GM21619 (cell line): ENCODE measurements around the gene TBCEL.
"Not testable (repeated sequence)": the region's sequence is repeated elsewhere in the genome, so short reads cannot be mapped to it uniquely, and the experiment has no call there.

ENCODE experiments used
- ATAC-seq: cut with Tn5 transposase; IDR thresholded peaks from one replicate; pipeline ENCODE4 v1.9.1; 2021; ENCODE audit not compliant: unreplicated experiment

Gene TBCEL

GRCh38 chr11:121024989-121025388, 1.1 kb downstream of the TBCEL start:
- ATAC-seq: no peak

DNA sequence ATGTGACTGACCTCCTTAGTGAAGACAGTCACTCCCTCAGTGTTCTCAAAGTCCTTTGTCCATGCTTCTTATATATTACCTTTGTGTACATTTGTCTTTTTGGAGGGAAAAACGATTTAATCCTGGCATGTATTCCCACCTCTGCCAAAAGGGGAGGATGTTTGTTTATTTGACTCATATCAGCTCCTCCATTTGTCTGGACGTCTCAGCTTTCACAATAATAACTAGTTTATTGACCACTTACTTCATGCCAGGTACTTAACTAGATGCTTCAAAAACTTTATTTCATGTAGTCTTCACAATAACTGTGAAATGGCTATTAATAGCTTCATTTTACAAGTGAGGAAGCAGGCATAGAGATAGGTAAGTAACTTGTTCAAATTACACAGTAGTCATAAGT, 5.3 kb downstream of the TBCEL start:
- ATAC-seq: no peak

GRCh38 chr11:121029813-121030445, 6.0 kb downstream of the TBCEL start:
- ATAC-seq: no peak

GRCh38 chr11:121031167-121031566, 7.3 kb downstream of the TBCEL start:
- ATAC-seq: no peak

DNA sequence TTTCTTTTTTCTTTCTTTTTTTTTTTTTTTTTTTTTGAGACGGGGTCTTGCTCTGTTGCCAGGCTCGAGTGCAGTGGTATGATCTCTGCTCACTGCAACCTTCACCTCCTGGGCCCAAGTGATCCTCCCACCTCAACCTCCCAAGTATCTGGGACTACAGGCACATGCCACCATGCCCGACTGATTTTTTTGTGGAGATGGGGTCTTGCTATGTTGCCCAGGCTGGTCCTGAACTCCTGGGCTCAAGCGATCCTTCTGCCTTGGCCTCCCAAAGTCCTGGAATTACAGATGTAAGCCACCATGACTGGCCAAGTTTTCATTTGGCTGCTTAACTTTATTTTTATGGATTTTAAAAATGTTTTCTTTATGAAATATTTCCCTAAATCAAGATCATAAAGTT, 7.7 kb downstream of the TBCEL start:
- not testable (repeated sequence) for ATAC-seq

- ATAC-seq: no peak
Observed at GRCh38 chr11:121032546-121032945, 8.6 kb downstream of the TBCEL start.

GRCh38 chr11:121033635-121034034, 9.7 kb downstream of the TBCEL start:
- ATAC-seq: no peak

GRCh38 chr11:121035169-121035755, 11.4 kb downstream of the TBCEL start:
- ATAC-seq: no peak

DNA sequence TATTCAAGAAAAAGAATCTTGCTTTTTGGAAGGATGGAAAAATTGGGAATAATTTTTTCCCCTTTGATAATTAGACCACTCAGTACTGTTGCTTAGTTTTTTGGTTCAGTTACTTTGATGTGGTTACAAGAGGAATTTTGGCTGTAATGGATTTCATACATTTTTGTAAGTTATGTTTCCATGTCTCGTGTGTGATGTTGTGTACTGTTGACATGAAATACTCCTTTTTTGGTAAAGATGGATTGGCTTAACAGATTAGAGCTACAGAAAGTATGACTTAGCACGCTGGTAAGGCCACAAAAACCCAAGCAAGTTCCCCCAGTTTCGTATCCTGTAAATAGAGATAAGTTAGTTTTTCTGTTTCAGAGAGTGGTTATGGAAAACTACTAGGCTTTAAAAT, 11.9 kb downstream of the TBCEL start:
- ATAC-seq: no peak

- no peak for ATAC-seq
Observed at GRCh38 chr11:121037016-121037415, 13.1 kb downstream of the TBCEL start.

- ATAC-seq: no peak
Observed at GRCh38 chr11:121038648-121039409, 14.9 kb downstream of the TBCEL start.

DNA sequence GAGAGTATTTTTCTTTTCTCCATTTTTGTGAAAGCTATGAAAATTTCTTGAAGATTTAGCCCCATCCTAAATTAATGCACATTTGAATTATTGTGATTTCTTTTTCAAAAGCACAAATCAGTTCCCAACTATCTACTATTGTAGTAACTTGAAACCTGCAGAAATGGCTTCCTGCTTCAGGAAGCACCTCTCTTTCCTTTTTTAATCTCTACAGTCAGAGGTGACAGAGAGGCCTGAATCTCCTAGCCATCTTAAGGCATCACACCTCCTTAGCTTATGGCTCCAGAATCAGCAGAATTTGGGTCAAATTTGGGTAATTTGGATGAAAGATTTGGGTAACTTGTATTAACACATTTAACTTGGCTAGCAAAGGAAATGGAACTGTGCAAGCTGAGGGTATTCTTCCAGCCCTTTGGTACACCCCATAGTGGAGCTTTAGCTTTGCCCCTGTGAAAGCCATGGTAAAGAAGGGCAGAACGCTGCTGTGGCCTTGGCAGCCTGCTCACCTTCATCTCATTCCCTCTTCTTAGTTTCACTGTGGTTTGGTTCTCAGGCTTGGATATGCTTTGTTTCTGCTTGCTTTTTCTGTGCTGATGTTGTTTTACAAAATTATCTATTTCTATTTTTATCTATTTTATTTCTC, 16.2 kb downstream of the TBCEL start:
- ATAC-seq: no peak

GRCh38 chr11:121040614-121041002, 16.7 kb downstream of the TBCEL start:
- no peak for ATAC-seq

- ATAC-seq: no peak
Observed at GRCh38 chr11:121041072-121041471, 17.2 kb downstream of the TBCEL start.

GRCh38 chr11:121042296-121042695, 18.4 kb downstream of the TBCEL start:
- no peak for ATAC-seq

GRCh38 chr11:121047926-121048325, 24.0 kb downstream of the TBCEL start:
- no peak for ATAC-seq

- ATAC-seq: no peak
Observed at GRCh38 chr11:121048464-121049233, 24.7 kb downstream of the TBCEL start.

DNA sequence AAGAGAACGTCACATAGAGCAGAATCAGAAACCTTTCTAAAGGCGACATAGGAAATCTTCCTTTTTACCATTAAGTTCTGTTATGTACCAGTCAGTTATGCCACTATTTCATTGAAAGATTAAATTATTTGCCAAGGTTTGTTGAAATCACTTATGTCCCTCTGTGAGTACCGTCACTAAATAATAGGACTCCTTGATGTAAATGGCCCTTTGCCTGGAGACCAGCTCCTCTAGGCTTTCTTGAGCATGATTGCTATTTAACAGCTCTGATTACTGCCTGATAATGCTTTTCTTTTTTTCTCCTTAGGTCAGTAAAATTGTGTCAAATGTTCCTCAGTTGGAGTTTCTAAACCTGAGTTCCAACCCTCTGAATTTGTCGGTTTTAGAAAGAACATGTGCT, 29.3 kb downstream of the TBCEL start:
- no peak for ATAC-seq

GRCh38 chr11:121054266-121054665, 30.4 kb downstream of the TBCEL start:
- ATAC-seq: no peak

GRCh38 chr11:121055076-121055475, 31.2 kb downstream of the TBCEL start:
- ATAC-seq: no peak

DNA sequence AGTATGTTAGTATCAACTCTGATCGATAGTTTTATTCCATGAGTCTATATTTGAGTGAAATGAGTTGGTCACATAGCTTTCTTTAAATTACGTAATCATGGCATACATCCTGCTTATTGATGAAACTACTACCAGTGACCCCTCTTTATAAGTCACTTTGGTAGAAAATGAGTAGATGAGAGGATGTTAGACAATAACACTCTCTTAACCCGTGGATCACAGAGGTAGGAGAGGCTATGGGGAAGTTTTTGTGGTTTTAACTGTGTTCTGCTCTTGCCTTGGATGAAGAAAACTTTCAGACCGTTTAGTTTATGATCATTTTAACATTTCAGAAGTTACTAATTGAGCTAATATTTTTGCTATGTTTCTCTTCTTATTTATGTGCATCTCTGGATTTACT, 34.0 kb downstream of the TBCEL start:
- ATAC-seq: peak; percentile 53
